ENCODE measurements around the gene IREB2.

The IREB2 gene

DNA sequence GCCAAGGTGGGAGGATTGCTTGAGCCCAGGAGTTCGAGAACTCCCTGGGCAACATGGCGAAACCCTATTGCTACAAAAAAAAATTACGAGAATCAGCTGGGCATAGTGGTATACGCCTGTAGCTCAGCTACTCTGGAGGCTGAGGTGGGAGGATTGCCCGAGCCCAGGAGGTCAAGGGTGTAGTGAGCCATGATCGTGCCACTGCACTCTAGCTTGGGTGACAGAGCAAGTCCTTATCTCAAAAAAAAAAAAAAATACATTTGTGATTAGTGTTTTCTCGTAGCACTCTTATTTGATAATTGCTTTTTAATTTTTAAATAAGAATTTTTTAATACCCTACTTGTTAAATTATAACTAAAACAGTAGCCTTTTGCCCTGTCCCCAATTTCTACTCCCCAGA is 18.4 kb downstream of the IREB2 start:
- Histone ChIP-seq H3K4ac (ENCODE audit: low read length) (no peak overlapping the region), H3K18ac (ENCODE audit: low read length) (no peak overlapping the region), H2AK5ac (ENCODE audit: low read depth, low read length) (no peak overlapping the region), H3K4me3 (ENCODE audit: low read length in 2 of 2) (no peak overlapping the region), H4K91ac (ENCODE audit: low read depth, low read length, poor library complexity) (no peak overlapping the region), H3K36me3 (replicated peaks in 1 of 2; ENCODE audit: control insufficient read depth in 2 of 2, insufficient read depth in 2 of 2, low read length in 2 of 2) (peaks cover 0 to 48% of the 10 kb centered on the region in 2 donors), H3K23ac (ENCODE audit: low read depth, low read length, poor library complexity) (no peak overlapping the region), H3K27me3 (ENCODE audit: control insufficient read depth in 3 of 3, insufficient read depth in 3 of 3, low read depth in 1 of 3, low read length in 3 of 3) (no peaks in the 10 kb centered on the region), H2BK5ac (ENCODE audit: low read length) (no peak overlapping the region), H2BK15ac (ENCODE audit: low read length) (no peak overlapping the region), H3K14ac (ENCODE audit: low read length) (no peak overlapping the region), H3K27ac (replicated peaks; ENCODE audit: low read length) (no peak overlapping the region), H2BK12ac (ENCODE audit: low read length) (no peak overlapping the region), H4K8ac (ENCODE audit: low read depth, low read length) (no peak overlapping the region), H2AFZ (ENCODE audit: low read length) (no peak overlapping the region), H3K4me2 (ENCODE audit: insufficient read depth, low read length, poor library complexity, severe bottlenecking) (no peak overlapping the region), H3K4me1 (ENCODE audit: control insufficient read depth in 2 of 2, insufficient read depth in 1 of 2, low read depth in 1 of 2, low read length in 2 of 2) (no peaks in the 10 kb centered on the region), H3K79me1 (ENCODE audit: low read depth, low read length) (peaks cover 6% of the 10 kb centered on the region), H3K9me3 (replicated peaks in 1 of 2; ENCODE audit: control insufficient read depth in 2 of 2, insufficient read depth in 1 of 2, low read depth in 1 of 2, low read length in 2 of 2) (no peaks in the 10 kb centered on the region), H3K9ac (ENCODE audit: low read depth, low read length, poor library complexity) (no peak overlapping the region), H2BK120ac (ENCODE audit: low read depth, low read length) (no peak overlapping the region)
- no peak for DNase-seq (ENCODE audit: low spot score)
- WGBS, 2 donors (ENCODE audit: extremely low coverage in 2 of 2, insufficient read length in 2 of 2, insufficient replicate concordance in 1 of 2): no CpG with 5 or more reads among the region's 7 CpGs

DNA sequence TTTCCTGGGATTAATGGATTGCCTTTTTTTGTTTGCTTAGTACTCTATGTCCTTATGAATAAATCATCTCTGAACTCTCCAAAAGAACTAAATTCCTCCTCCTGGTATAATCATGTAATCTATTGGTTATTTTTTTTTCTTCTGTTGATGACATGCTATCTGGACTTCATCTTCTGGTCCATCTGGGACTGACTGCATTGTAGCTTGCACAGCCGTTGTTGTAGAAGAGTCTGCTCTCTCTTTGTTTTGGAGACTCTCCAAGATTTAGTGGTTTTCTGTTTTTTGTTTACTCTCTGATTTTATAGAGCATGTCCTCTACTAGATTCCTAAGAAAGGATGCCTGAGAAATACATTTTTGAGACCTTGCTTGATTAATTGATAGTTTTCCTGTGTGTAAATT is 19.1 kb downstream of the IREB2 start:
- DNase-seq (ENCODE audit: low spot score): no peak
- H3K79me1 ChIP-seq (ENCODE audit: low read depth, low read length): peaks cover 1% of the 10 kb centered on the region
- H3K27me3 ChIP-seq (ENCODE audit: control insufficient read depth in 3 of 3, insufficient read depth in 3 of 3, low read depth in 1 of 3, low read length in 3 of 3): no peaks in the 10 kb centered on the region
- H3K4ac ChIP-seq (ENCODE audit: low read length): no peak overlapping the region
- no peak overlapping the region for H3K18ac ChIP-seq (ENCODE audit: low read length)
- H3K4me2 ChIP-seq (ENCODE audit: insufficient read depth, low read length, poor library complexity, severe bottlenecking): no peak overlapping the region
- no peak overlapping the region for H2BK12ac ChIP-seq (ENCODE audit: low read length)
- no CpG with 5 or more reads among the region's 1 CpG for WGBS, 2 donors (ENCODE audit: extremely low coverage in 2 of 2, insufficient read length in 2 of 2, insufficient replicate concordance in 1 of 2)
- H3K36me3 ChIP-seq (replicated peaks in 1 of 2; ENCODE audit: control insufficient read depth in 2 of 2, insufficient read depth in 2 of 2, low read length in 2 of 2): peaks cover 0 to 53% of the 10 kb centered on the region in 2 donors
- H3K4me1 ChIP-seq (ENCODE audit: control insufficient read depth in 2 of 2, insufficient read depth in 1 of 2, low read depth in 1 of 2, low read length in 2 of 2): no peaks in the 10 kb centered on the region
- no peak overlapping the region for H3K27ac ChIP-seq (replicated peaks; ENCODE audit: low read length)
- H3K4me3 ChIP-seq (ENCODE audit: low read length in 2 of 2): no peak overlapping the region
- H4K91ac ChIP-seq (ENCODE audit: low read depth, low read length, poor library complexity): no peak overlapping the region
- no peak overlapping the region for H4K8ac ChIP-seq (ENCODE audit: low read depth, low read length)
- no peak overlapping the region for H2BK15ac ChIP-seq (ENCODE audit: low read length)
- H3K23ac ChIP-seq (ENCODE audit: low read depth, low read length, poor library complexity): no peak overlapping the region
- no peak overlapping the region for H2AK5ac ChIP-seq (ENCODE audit: low read depth, low read length)
- no peak overlapping the region for H2AFZ ChIP-seq (ENCODE audit: low read length)
- no peak overlapping the region for H3K9ac ChIP-seq (ENCODE audit: low read depth, low read length, poor library complexity)
- H3K9me3 ChIP-seq (replicated peaks in 1 of 2; ENCODE audit: control insufficient read depth in 2 of 2, insufficient read depth in 1 of 2, low read depth in 1 of 2, low read length in 2 of 2): no peaks in the 10 kb centered on the region
- no peak overlapping the region for H3K14ac ChIP-seq (ENCODE audit: low read length)
- no peak overlapping the region for H2BK5ac ChIP-seq (ENCODE audit: low read length)
- no peak overlapping the region for H2BK120ac ChIP-seq (ENCODE audit: low read depth, low read length)

DNA sequence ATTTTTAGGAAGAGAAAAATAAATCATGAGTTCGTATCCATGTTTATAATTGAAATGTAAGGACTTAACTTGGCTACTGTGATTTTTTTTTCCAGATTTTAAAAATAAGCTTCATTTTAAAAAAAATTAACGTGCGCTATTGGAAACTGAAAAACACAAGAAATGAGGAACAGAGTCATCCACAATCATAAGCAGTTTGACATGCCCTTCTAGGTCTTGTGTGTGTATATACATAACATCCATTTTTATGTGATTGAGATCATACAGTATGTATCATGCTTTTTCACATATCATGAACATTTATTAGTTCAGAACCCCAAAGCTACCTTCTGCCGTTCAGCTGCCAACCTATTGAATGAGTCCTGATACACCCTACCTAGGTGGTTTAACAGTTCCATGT is 22.7 kb downstream of the IREB2 start:
- Histone ChIP-seq H3K4ac (ENCODE audit: low read length) (no peak overlapping the region), H3K4me3 (ENCODE audit: low read length in 2 of 2) (no peak overlapping the region)

DNA sequence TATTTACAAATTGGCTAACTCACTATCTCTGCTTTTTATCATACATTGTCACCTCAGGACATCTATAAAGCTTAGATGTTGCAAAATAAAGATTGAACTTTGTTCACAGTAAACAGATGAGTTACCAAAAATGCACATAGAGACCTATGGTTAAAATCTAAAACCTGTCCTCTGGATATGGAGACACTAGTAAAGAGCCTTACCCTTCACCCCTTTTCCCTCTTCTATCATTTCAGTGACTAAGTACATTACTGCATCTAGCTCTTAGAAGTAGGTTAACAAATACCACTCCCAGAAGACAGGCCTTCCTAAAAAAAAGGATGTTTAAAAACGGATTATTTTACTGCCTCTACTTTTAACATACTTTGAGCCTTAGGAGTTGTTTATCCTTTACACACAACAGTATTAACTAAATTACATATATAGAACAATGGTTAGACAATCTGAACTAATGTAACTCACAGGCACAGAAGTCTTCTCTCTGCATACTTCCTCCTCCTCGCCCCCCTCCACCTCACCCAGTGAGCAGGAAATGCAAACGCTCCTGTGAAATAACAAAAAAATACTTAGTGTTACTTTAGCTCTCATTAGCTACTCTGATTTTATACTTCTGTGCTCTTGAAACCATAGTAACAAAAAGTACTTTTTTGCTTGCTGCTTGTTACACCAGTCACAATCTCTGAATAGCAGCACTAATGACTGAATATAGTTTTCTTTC is 23.3 kb downstream of the IREB2 start:
- no peak overlapping the region for H2BK5ac ChIP-seq (ENCODE audit: low read length)
- H3K14ac ChIP-seq (ENCODE audit: low read length): no peak overlapping the region
- no peak overlapping the region for H3K23ac ChIP-seq (ENCODE audit: low read depth, low read length, poor library complexity)
- H2BK120ac ChIP-seq (ENCODE audit: low read depth, low read length): no peak overlapping the region
- H2AFZ ChIP-seq (ENCODE audit: low read length): no peak overlapping the region
- H2BK15ac ChIP-seq (ENCODE audit: low read length): no peak overlapping the region
- no peak overlapping the region for H2BK12ac ChIP-seq (ENCODE audit: low read length)
- H3K79me1 ChIP-seq (ENCODE audit: low read depth, low read length): no peaks in the 10 kb centered on the region
- no peak overlapping the region for H4K91ac ChIP-seq (ENCODE audit: low read depth, low read length, poor library complexity)
- H3K4ac ChIP-seq (ENCODE audit: low read length): no peak overlapping the region
- H3K36me3 ChIP-seq (replicated peaks in 1 of 2; ENCODE audit: control insufficient read depth in 2 of 2, insufficient read depth in 2 of 2, low read length in 2 of 2): peaks cover 5 to 76% of the 10 kb centered on the region in 2 donors
- no peak overlapping the region for H3K4me3 ChIP-seq (ENCODE audit: low read length in 2 of 2)
- no peak overlapping the region for H4K8ac ChIP-seq (ENCODE audit: low read depth, low read length)
- no peaks in the 10 kb centered on the region for H3K9me3 ChIP-seq (replicated peaks in 1 of 2; ENCODE audit: control insufficient read depth in 2 of 2, insufficient read depth in 1 of 2, low read depth in 1 of 2, low read length in 2 of 2)
- no peaks in the 10 kb centered on the region for H3K27me3 ChIP-seq (ENCODE audit: control insufficient read depth in 3 of 3, insufficient read depth in 3 of 3, low read depth in 1 of 3, low read length in 3 of 3)
- H3K9ac ChIP-seq (ENCODE audit: low read depth, low read length, poor library complexity): no peak overlapping the region
- DNase-seq (ENCODE audit: low spot score): no peak
- H3K4me1 ChIP-seq (ENCODE audit: control insufficient read depth in 2 of 2, insufficient read depth in 1 of 2, low read depth in 1 of 2, low read length in 2 of 2): no peaks in the 10 kb centered on the region
- no peak overlapping the region for H2AK5ac ChIP-seq (ENCODE audit: low read depth, low read length)
- H3K27ac ChIP-seq (replicated peaks; ENCODE audit: low read length): no peak overlapping the region
- no peak overlapping the region for H3K18ac ChIP-seq (ENCODE audit: low read length)
- H3K4me2 ChIP-seq (ENCODE audit: insufficient read depth, low read length, poor library complexity, severe bottlenecking): no peak overlapping the region
- no CpG with 5 or more reads among the region's 3 CpGs for WGBS, 2 donors (ENCODE audit: extremely low coverage in 2 of 2, insufficient read length in 2 of 2, insufficient replicate concordance in 1 of 2)

More for the DNA sequence above, 22.7 kb downstream of the IREB2 start:
- Histone ChIP-seq H4K8ac (ENCODE audit: low read depth, low read length) (no peak overlapping the region), H3K18ac (ENCODE audit: low read length) (no peak overlapping the region), H4K91ac (ENCODE audit: low read depth, low read length, poor library complexity) (no peak overlapping the region), H3K4me1 (ENCODE audit: control insufficient read depth in 2 of 2, insufficient read depth in 1 of 2, low read depth in 1 of 2, low read length in 2 of 2) (no peaks in the 10 kb centered on the region), H2BK5ac (ENCODE audit: low read length) (no peak overlapping the region), H3K23ac (ENCODE audit: low read depth, low read length, poor library complexity) (no peak overlapping the region), H2AFZ (ENCODE audit: low read length) (no peak overlapping the region), H3K4me2 (ENCODE audit: insufficient read depth, low read length, poor library complexity, severe bottlenecking) (no peak overlapping the region), H3K9ac (ENCODE audit: low read depth, low read length, poor library complexity) (no peak overlapping the region), H3K79me1 (ENCODE audit: low read depth, low read length) (no peaks in the 10 kb centered on the region), H3K36me3 (replicated peaks in 1 of 2; ENCODE audit: control insufficient read depth in 2 of 2, insufficient read depth in 2 of 2, low read length in 2 of 2) (peaks cover 2 to 70% of the 10 kb centered on the region in 2 donors), H2BK12ac (ENCODE audit: low read length) (no peak overlapping the region), H2BK120ac (ENCODE audit: low read depth, low read length) (no peak overlapping the region), H3K27me3 (ENCODE audit: control insufficient read depth in 3 of 3, insufficient read depth in 3 of 3, low read depth in 1 of 3, low read length in 3 of 3) (no peaks in the 10 kb centered on the region), H2BK15ac (ENCODE audit: low read length) (no peak overlapping the region), H2AK5ac (ENCODE audit: low read depth, low read length) (no peak overlapping the region), H3K14ac (ENCODE audit: low read length) (no peak overlapping the region), H3K9me3 (replicated peaks in 1 of 2; ENCODE audit: control insufficient read depth in 2 of 2, insufficient read depth in 1 of 2, low read depth in 1 of 2, low read length in 2 of 2) (no peaks in the 10 kb centered on the region), H3K27ac (replicated peaks; ENCODE audit: low read length) (no peak overlapping the region)
- no peak for DNase-seq (ENCODE audit: low spot score)
- WGBS, 2 donors (ENCODE audit: extremely low coverage in 2 of 2, insufficient read length in 2 of 2, insufficient replicate concordance in 1 of 2): no CpG with 5 or more reads among the region's 4 CpGs

Measured in neuronal stem cell (in vitro differentiated cells).